GM12892 (cell line): ENCODE results near the gene ERVH48-1.
"Not testable (repeated sequence)": the region's sequence is repeated elsewhere in the genome, so short reads cannot be mapped to it uniquely, and the experiment has no call there.

ENCODE experiments used
- DNase-seq: peaks from one replicate; pipeline ENCODE4 v3.0.0; 2011; ENCODE audit not compliant: insufficient read length
- FAIRE-seq: peaks from 2 replicates; lab custom pipeline; 2011; peaks lifted over from hg19 to GRCh38; lab: Jason Lieb, UNC
- POLR2A ChIP-seq: IDR thresholded peaks from 2 replicates; pipeline ENCODE4 v1.6.1; 2011; ENCODE audit warnings: low read depth, low read length, control low read depth
- POLR2AphosphoS5 ChIP-seq: IDR thresholded peaks from 2 replicates; pipeline ENCODE4 v1.6.1; 2011; ENCODE audit warnings: low read depth, low read length, control low read depth
- TAF1 ChIP-seq: IDR thresholded peaks from 2 replicates; pipeline ENCODE4 v1.6.1; 2011; ENCODE audit warnings: low read depth, mild to moderate bottlenecking, control low read depth, low read length, borderline replicate concordance

ERVH48-1 gene

GRCh38 chr21:42906233-42906632, 19.2 kb downstream of the ERVH48-1 start:
- TF ChIP-seq POLR2AphosphoS5 (no peak), TAF1 (no peak), POLR2A (no peak)
- FAIRE-seq: no peak
- DNase-seq: no peak

GRCh38 chr21:42905195-42905594, 20.2 kb downstream of the ERVH48-1 start:
- no peak for TF ChIP-seq POLR2AphosphoS5
- TF ChIP-seq POLR2A: no peak
- TF ChIP-seq TAF1: no peak
- FAIRE-seq (no peak), DNase-seq (no peak)

- DNase-seq (no peak), FAIRE-seq (no peak)
- TF ChIP-seq POLR2A: no peak
- no peak for TF ChIP-seq TAF1
- TF ChIP-seq POLR2AphosphoS5: no peak
Measured at GRCh38 chr21:42903817-42904216, 21.6 kb downstream of the ERVH48-1 start.

GRCh38 chr21:42900446-42900845, 25.0 kb downstream of the ERVH48-1 start:
- TF ChIP-seq POLR2AphosphoS5 (no peak), TAF1 (no peak), POLR2A (no peak)
- DNase-seq (no peak), FAIRE-seq (no peak)

GRCh38 chr21:42892931-42893755, 32.3 kb downstream of the ERVH48-1 start, which contains the start of gene NDUFV3:
Gene NDUFV3, plus strand, starts transcription at chr21:42893309. Its CDS starts 25 bp downstream, at chr21:42893334.
- TF ChIP-seq POLR2A (peak; percentile 90), POLR2AphosphoS5 (peak; percentile 87), TAF1 (peak; percentile 83)
- DNase-seq: peak; percentile 97
- peak; percentile 99 for FAIRE-seq

- TF ChIP-seq TAF1: no peak
- no peak for TF ChIP-seq POLR2A
- TF ChIP-seq POLR2AphosphoS5: no peak
- FAIRE-seq (no peak), DNase-seq (no peak)
Measured at GRCh38 chr21:42892582-42892930, 32.9 kb downstream of the ERVH48-1 start.

- no peak for TF ChIP-seq POLR2AphosphoS5
- DNase-seq (no peak), FAIRE-seq (no peak)
Measured at GRCh38 chr21:42887326-42887725, 38.1 kb downstream of the ERVH48-1 start.

- FAIRE-seq: no peak
- no peak for TF ChIP-seq POLR2A
- no peak for TF ChIP-seq POLR2AphosphoS5
- no peak for TF ChIP-seq TAF1
- no peak for DNase-seq
Measured at GRCh38 chr21:42883921-42884320, 41.5 kb downstream of the ERVH48-1 start.

- FAIRE-seq: no peak
- DNase-seq: no peak
- TF ChIP-seq POLR2AphosphoS5 (no peak), POLR2A (no peak), TAF1 (no peak)
Measured at GRCh38 chr21:42880352-42880751, 45.1 kb downstream of the ERVH48-1 start.

GRCh38 chr21:42878993-42879787, 46.2 kb downstream of the ERVH48-1 start, which contains the start of gene WDR4:
Gene WDR4, minus strand, starts transcription at chr21:42879539. Its CDS starts 44 bp downstream, at chr21:42879495.
- peak; percentile 99 for TF ChIP-seq TAF1
- TF ChIP-seq POLR2AphosphoS5: peak; percentile 99
- TF ChIP-seq POLR2A: peak; percentile 97; the same call in 1 of the 2 replicates
- FAIRE-seq: peak; percentile 99
- peak; percentile 98 for DNase-seq

- FAIRE-seq (no peak), DNase-seq (no peak)
- TF ChIP-seq TAF1 (no peak), POLR2AphosphoS5 (peak; percentile 36), POLR2A (no peak; the same call in 1 of the 2 replicates)
Measured at GRCh38 chr21:42878678-42878992, 46.8 kb downstream of the ERVH48-1 start.

- not testable (repeated sequence) for FAIRE-seq, DNase-seq
Measured at GRCh38 chr21:42875811-42876210, 49.6 kb downstream of the ERVH48-1 start.
